K562 (cell line): ENCODE data around the gene B4GALNT3. TPM values are rescaled to one million over a fixed set of nuclear protein-coding genes. Genes with fewer than 3 reads are reported as not detected.

Experiments used
- ATAC-seq: fragments of 200-7000 bp; cut with Tn5 transposase; 3 replicates; pipeline ENCODE4 v1.9.1; 2020; ENCODE audit warnings: moderate library complexity
- BruUV-seq: library from RNA; stranded (reverse); fragments of 400-500 nt; replicated peaks from 2 replicates; lab custom pipeline; 2021; lab: Mats Ljungman, UMichigan
- CTCF ChIA-PET: fragments of 300-600 bp; formaldehyde crosslinking; extraction: SDS; loops from one replicate; lab custom pipeline; 2021; ENCODE audit warnings: low intra/inter-chr PET ratio; lab: Yijun Ruan, JAX
- POLR2A ChIA-PET: fragments of 300-600, 350-650 bp; sonication (Branson Sonifier 250); formaldehyde crosslinking; extraction: SDS; loops from one replicate; lab custom pipeline; 2021; ENCODE audit warnings: antibody characterized with exemption, inconsistent platforms; lab: Yijun Ruan, JAX
- DNase-seq, 4 experiments: peaks; one replicate each; pipeline versions ENCODE4 v3.0.0 to v3.0.0-alpha.2; 2011 to 2018; ENCODE audit warnings: low spot score in 3 of 4, mixed read lengths in 3 of 4; ENCODE audit errors: extremely low read depth in 1 of 4
- FAIRE-seq: peaks from 2 replicates; lab custom pipeline; 2011; peaks lifted over from hg19 to GRCh38; lab: Jason Lieb, UNC
- H2AFZ ChIP-seq: 2 replicates; pipeline ENCODE4 v1.6.0; 2011; ENCODE audit warnings: low read depth, low read length, control low read depth, inconsistent platforms
- H3K27ac ChIP-seq: fragments of 200-600 bp; 3 replicates; pipeline ENCODE4 v1.8.0; 2011; ENCODE audit warnings: low read depth, mild to moderate bottlenecking, control low read depth, inconsistent platforms, low read length, moderate library complexity, mixed read lengths; ENCODE audit errors: extremely low read depth
- H3K27me3 ChIP-seq, 2 experiments: fragments of 300-600 bp in 1 of 2; 2 replicates in 1 of 2; 3 replicates in 1 of 2; pipeline versions ENCODE4 v1.6.0 to v1.8.0; 2011; ENCODE audit warnings: inconsistent platforms in 2 of 2, low read length in 2 of 2, mild to moderate bottlenecking in 1 of 2, mixed read lengths in 1 of 2, moderate library complexity in 1 of 2; ENCODE audit not compliant: control insufficient read depth in 2 of 2, insufficient read depth in 2 of 2
- H3K36me3 ChIP-seq: fragments of 300-600 bp; 3 replicates; pipeline ENCODE4 v1.8.0; 2011; ENCODE audit warnings: mild to moderate bottlenecking, low read length, inconsistent platforms; ENCODE audit not compliant: control insufficient read depth, insufficient read depth
- H3K4me1 ChIP-seq, 2 experiments: fragments of 200-600 bp in 1 of 2; replicated peaks in 1 of 2; 2 replicates in 1 of 2; 3 replicates in 1 of 2; pipeline versions ENCODE4 v1.5.1 to v1.8.0; 2011; ENCODE audit warnings: inconsistent platforms in 2 of 2, low read length in 2 of 2, mild to moderate bottlenecking in 1 of 2, mixed read lengths in 1 of 2, moderate library complexity in 1 of 2; ENCODE audit not compliant: control insufficient read depth in 2 of 2, insufficient read depth in 2 of 2
- H3K4me2 ChIP-seq: 2 replicates; pipeline ENCODE4 v1.6.1; 2011; ENCODE audit warnings: low read length, control low read depth, inconsistent platforms, mixed read lengths; ENCODE audit not compliant: insufficient read depth
- H3K4me3 ChIP-seq: fragments of 200-600 bp; sonication (generic), shearing (Covaris generic); 2 replicates; pipeline ENCODE4 v1.5.1; 2016; ENCODE audit warnings: control low read depth, inconsistent platforms
- H3K79me2 ChIP-seq: fragments of 200-600 bp; 3 replicates; pipeline ENCODE4 v1.8.0; 2011; ENCODE audit warnings: low read length, inconsistent platforms; ENCODE audit not compliant: control insufficient read depth, insufficient read depth
- H3K9ac ChIP-seq, 2 experiments: 2 replicates each; pipeline versions ENCODE4 v1.6.0 to v1.6.1; 2011; ENCODE audit warnings: low read depth in 2 of 2, low read length in 2 of 2, control low read depth in 1 of 2, inconsistent platforms in 1 of 2, mild to moderate bottlenecking in 1 of 2, mixed read lengths in 1 of 2; ENCODE audit not compliant: insufficient read depth in 1 of 2
- H3K9me1 ChIP-seq: one replicate; pipeline ENCODE4 v1.6.0; 2011; ENCODE audit warnings: inconsistent platforms, mild to moderate bottlenecking, low read length, moderate library complexity; ENCODE audit not compliant: control insufficient read depth, insufficient read depth
- H3K9me3 ChIP-seq: replicated peaks from 2 replicates; pipeline ENCODE4 v1.5.1; 2011; ENCODE audit warnings: low read depth, low read length, inconsistent platforms; ENCODE audit not compliant: control insufficient read depth, insufficient read depth
- H4K20me1 ChIP-seq: replicated peaks from 2 replicates; pipeline ENCODE4 v1.6.1; 2011; ENCODE audit warnings: low read length, inconsistent platforms, mixed read lengths; ENCODE audit not compliant: control insufficient read depth, insufficient read depth
- BMI1 ChIP-seq: fragments of 150-350 bp; IDR thresholded peaks from 2 replicates; pipeline ENCODE4 v1.6.1; 2014; ENCODE audit warnings: low read length
- DPF2 ChIP-seq: fragments of 450-650 bp; IDR thresholded peaks from 2 replicates; pipeline ENCODE4 v1.6.1; 2016
- JUNB ChIP-seq: fragments of 450-650 bp; formaldehyde crosslinking; conservative IDR thresholded peaks from 2 replicates; pipeline ENCODE4 v1.4.0; 2020; ENCODE audit warnings: mild to moderate bottlenecking
- KDM1A ChIP-seq, 2 experiments: fragments of 450-650 bp; IDR thresholded peaks; 2 replicates each; pipeline ENCODE4 v1.6.1; 2016; ENCODE audit warnings: mild to moderate bottlenecking in 2 of 2
- MEF2D ChIP-seq: conservative IDR thresholded peaks from 2 replicates; pipeline ENCODE4 v1.6.1; 2016; ENCODE audit warnings: low read depth, missing genetic modification characterization, missing compliant biosample characterization
- SMARCA4 ChIP-seq: fragments of 450-650 bp; IDR thresholded peaks from 2 replicates; pipeline ENCODE4 v1.6.1; 2016
- TGIF2 ChIP-seq: sonication (generic); formaldehyde crosslinking; IDR thresholded peaks from 2 replicates; pipeline ENCODE4 v1.8.1; 2022; ENCODE audit warnings: mild to moderate bottlenecking, missing genetic modification reagents, moderate library complexity
- TSC22D4 ChIP-seq: fragments of 450-650 bp; IDR thresholded peaks from 2 replicates; pipeline ENCODE4 v1.6.1; 2016; ENCODE audit warnings: missing genetic modification characterization, missing biosample characterization, control low read depth
- ZFX ChIP-seq: sonication (generic); formaldehyde crosslinking; IDR thresholded peaks from 2 replicates; pipeline ENCODE4 v1.8.0; 2022; ENCODE audit warnings: mild to moderate bottlenecking, missing genetic modification reagents, moderate library complexity
- ZNF408 ChIP-seq: fragments of 250-450 bp; sonication (Bioruptor Pico); IDR thresholded peaks from 2 replicates; pipeline ENCODE4 v1.4.0; 2020; ENCODE audit warnings: low read depth, mild to moderate bottlenecking, moderate library complexity
- ZNF696 ChIP-seq: fragments of 250-450 bp; sonication (Bioruptor Pico); conservative IDR thresholded peaks from 2 replicates; pipeline ENCODE4 v1.4.0; 2020; ENCODE audit warnings: mild to moderate bottlenecking, moderate library complexity
- WGBS: fragments of 100-300 bp; shearing (Covaris generic); methylation state at CpG from one replicate; pipeline ENCODE4 v1.1.6; 2016; ENCODE audit warnings: low coverage, mixed read lengths; ENCODE audit not compliant: insufficient coverage; ENCODE audit errors: missing lambda C conversion rate; 5-methylcytosine and 5-hydroxymethylcytosine counted together
- in situ Hi-C: fragments of 300-500 bp; cut with MboI; formaldehyde crosslinking; loops from 4 replicates; pipeline ENCODE4 v1.15.0; 2018; ENCODE audit warnings: inconsistent platforms, mixed read lengths
- intact Hi-C: fragments of 100-400 bp; cut with micrococcal nuclease; formaldehyde crosslinking; loops from 2 replicates; pipeline ENCODE4 v1.14.2; 2022
- polyA plus RNA-seq, 8 experiments: library from polyadenylated mRNA; depleted of rRNA in 4 of 8; stranded (reverse) in 5 of 8; unstranded in 3 of 8; fragments of >200 nt; fragmentation: Nextera tagmentation in 2 of 8; fragmentation: Illumina TruSeq in 1 of 8; extraction: Ambion mirVana in 2 of 8; extraction: Trizol in 1 of 8; gene quantifications; 2 replicates each; pipeline versions ENCODE4 v1.2.1 to v1.2.3, GENCODE V29; 2011 to 2014; ENCODE audit warnings: inconsistent platforms in 1 of 8, missing spikeins in 1 of 8
- total RNA-seq, 7 experiments: library from RNA; depleted of rRNA in 6 of 7; stranded (reverse); fragments of >200 nt in 6 of 7; fragmentation: Illumina TruSeq in 2 of 7; extraction: Trizol in 2 of 7; gene quantifications; 2 replicates each; pipeline versions ENCODE4 v1.2.1 to v1.2.3, GENCODE V29; 2011 to 2021; ENCODE audit warnings: low replicate concordance in 1 of 7
- TF ChIP-seq, protein P1 (sequence below): conservative IDR thresholded peaks from 2 replicates; pipeline ENCODE4 v1.6.1; 2011; ENCODE audit warnings: low read depth, mild to moderate bottlenecking, low read length; ENCODE audit not compliant: control insufficient read depth
- TF ChIP-seq, protein P2 (sequence below): fragments of 250-450 bp; sonication (Bioruptor Pico); IDR thresholded peaks from 2 replicates; pipeline ENCODE4 v1.4.0; 2020; ENCODE audit warnings: mild to moderate bottlenecking, moderate library complexity
- TF ChIP-seq, protein P3 (sequence below): fragments of 250-450 bp; sonication (Bioruptor Pico); IDR thresholded peaks from 2 replicates; pipeline ENCODE4 v1.5.0; 2020; ENCODE audit warnings: mild to moderate bottlenecking, borderline replicate concordance
- TF ChIP-seq, protein P4 (sequence below): sonication (generic); formaldehyde crosslinking; IDR thresholded peaks from 2 replicates; pipeline ENCODE4 v1.8.0; 2022; ENCODE audit warnings: mild to moderate bottlenecking, low read depth, missing genetic modification reagents
- TF ChIP-seq, protein P5 (sequence below): sonication (generic); formaldehyde crosslinking; IDR thresholded peaks from 2 replicates; pipeline ENCODE4 v1.8.1; 2022; ENCODE audit warnings: missing genetic modification reagents

B4GALNT3 gene
- total and polyA plus RNA-seq, 9 of the 15 experiments (the other 6 are each of a cell fraction or from before 2014, with no cell fraction given): 0.04 to 0.36 (median 0.10) TPM; not detected in 6

DNA sequence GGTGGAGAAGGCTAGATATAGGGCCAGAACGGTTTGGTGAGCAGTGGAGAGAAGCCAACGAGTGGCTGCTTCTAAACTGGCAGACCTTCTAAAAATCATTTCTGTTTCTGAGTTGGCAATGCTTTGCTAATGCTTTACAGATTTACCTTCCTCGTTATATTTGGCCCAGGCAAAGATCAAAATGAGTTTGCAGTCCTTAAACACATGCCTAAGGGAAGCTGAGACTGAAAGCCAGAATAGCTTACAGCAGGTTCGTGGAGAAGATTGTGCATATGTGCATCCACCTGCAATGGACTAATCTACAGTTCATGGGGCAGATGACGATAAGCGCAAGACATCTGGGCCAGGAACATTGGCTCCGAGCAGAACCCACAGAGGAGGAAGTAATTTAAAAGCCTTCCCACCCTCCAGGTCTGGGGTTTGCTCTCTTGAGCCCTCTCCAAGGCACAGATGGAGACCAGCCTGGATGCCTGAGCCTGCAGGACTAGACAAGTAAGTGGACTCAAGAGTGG, 104.1 kb downstream of the B4GALNT3 start:
- 0 out of 2 replicates have a peak, but pooled peaks cover 5% of the 10 kb centered on the region for H4K20me1 ChIP-seq
- no peak overlapping the region for H3K4me2 ChIP-seq
- BruUV-seq: no TSS peak
- peaks cover 19 to 22% of the 10 kb centered on the region in 2 experiments; a peak in 4 of 5 replicates for H3K27me3 ChIP-seq
- H3K4me1 ChIP-seq: peaks cover 12 to 37% of the 10 kb centered on the region in 2 experiments; a peak in 4 of 5 replicates
- intact Hi-C loops: no loop called here
- no peaks in the 10 kb centered on the region for H3K9me1 ChIP-seq
- no peaks in the 10 kb centered on the region for H3K36me3 ChIP-seq
- H3K27ac ChIP-seq: no peak overlapping the region
- ChIA-PET POLR2A (interaction anchor here (0.7 kb wide), 1 partner anchor 13 kb away, joined by 3 read pairs; no protein-coding TSS in a partner anchor), CTCF (no interaction called here)
- H3K9ac ChIP-seq: no peak overlapping the region
- no peak overlapping the region for H3K4me3 ChIP-seq
- ATAC-seq (no peak), DNase-seq (no peak), FAIRE-seq (no peak)
- 22% methylated on average over 4 of the region's 7 CpGs for WGBS
- no peak overlapping the region for H2AFZ ChIP-seq
- in situ Hi-C loops: loop anchor here (10.0 to 25.0 kb wide), 2 partner anchors 511 to 1023 kb away; partner anchors contain the start of gene FBXL14
- no peaks in the 10 kb centered on the region for H3K79me2 ChIP-seq
- H3K9me3 ChIP-seq: no peaks in the 10 kb centered on the region
- TF ChIP-seq TGIF2 (no peak), ZNF408 (CRISPR knock-in tag) (no peak), TSC22D4 (no peak), SMARCA4 (no peak), ZFX (CRISPR knock-in tag) (no peak), BMI1 (no peak), JUNB (CRISPR knock-in tag) (no peak), MEF2D (tag) (no peak), DPF2 (no peak), KDM1A (IDR thresholded peaks at IDR 0.05) (no peak), ZNF696 (CRISPR knock-in tag) (no peak)
- TF ChIP-seq, protein P1, sequence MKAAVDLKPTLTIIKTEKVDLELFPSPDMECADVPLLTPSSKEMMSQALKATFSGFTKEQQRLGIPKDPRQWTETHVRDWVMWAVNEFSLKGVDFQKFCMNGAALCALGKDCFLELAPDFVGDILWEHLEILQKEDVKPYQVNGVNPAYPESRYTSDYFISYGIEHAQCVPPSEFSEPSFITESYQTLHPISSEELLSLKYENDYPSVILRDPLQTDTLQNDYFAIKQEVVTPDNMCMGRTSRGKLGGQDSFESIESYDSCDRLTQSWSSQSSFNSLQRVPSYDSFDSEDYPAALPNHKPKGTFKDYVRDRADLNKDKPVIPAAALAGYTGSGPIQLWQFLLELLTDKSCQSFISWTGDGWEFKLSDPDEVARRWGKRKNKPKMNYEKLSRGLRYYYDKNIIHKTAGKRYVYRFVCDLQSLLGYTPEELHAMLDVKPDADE: no peak
- TF ChIP-seq, protein P2, sequence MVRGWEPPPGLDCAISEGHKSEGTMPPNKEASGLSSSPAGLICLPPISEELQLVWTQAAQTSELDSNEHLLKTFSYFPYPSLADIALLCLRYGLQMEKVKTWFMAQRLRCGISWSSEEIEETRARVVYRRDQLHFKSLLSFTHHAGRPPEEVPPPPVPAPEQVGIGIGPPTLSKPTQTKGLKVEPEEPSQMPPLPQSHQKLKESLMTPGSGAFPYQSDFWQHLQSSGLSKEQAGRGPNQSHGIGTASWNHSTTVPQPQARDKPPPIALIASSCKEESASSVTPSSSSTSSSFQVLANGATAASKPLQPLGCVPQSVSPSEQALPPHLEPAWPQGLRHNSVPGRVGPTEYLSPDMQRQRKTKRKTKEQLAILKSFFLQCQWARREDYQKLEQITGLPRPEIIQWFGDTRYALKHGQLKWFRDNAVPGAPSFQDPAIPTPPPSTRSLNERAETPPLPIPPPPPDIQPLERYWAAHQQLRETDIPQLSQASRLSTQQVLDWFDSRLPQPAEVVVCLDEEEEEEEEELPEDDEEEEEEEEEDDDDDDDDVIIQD (CRISPR knock-in tag): no peak
- TF ChIP-seq, protein P3, sequence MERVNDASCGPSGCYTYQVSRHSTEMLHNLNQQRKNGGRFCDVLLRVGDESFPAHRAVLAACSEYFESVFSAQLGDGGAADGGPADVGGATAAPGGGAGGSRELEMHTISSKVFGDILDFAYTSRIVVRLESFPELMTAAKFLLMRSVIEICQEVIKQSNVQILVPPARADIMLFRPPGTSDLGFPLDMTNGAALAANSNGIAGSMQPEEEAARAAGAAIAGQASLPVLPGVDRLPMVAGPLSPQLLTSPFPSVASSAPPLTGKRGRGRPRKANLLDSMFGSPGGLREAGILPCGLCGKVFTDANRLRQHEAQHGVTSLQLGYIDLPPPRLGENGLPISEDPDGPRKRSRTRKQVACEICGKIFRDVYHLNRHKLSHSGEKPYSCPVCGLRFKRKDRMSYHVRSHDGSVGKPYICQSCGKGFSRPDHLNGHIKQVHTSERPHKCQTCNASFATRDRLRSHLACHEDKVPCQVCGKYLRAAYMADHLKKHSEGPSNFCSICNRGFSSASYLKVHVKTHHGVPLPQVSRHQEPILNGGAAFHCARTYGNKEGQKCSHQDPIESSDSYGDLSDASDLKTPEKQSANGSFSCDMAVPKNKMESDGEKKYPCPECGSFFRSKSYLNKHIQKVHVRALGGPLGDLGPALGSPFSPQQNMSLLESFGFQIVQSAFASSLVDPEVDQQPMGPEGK (CRISPR knock-in tag): no peak
- TF ChIP-seq, protein P4, sequence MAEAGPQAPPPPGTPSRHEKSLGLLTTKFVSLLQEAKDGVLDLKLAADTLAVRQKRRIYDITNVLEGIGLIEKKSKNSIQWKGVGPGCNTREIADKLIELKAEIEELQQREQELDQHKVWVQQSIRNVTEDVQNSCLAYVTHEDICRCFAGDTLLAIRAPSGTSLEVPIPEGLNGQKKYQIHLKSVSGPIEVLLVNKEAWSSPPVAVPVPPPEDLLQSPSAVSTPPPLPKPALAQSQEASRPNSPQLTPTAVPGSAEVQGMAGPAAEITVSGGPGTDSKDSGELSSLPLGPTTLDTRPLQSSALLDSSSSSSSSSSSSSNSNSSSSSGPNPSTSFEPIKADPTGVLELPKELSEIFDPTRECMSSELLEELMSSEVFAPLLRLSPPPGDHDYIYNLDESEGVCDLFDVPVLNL (CRISPR knock-in tag): no peak
- TF ChIP-seq, protein P5, sequence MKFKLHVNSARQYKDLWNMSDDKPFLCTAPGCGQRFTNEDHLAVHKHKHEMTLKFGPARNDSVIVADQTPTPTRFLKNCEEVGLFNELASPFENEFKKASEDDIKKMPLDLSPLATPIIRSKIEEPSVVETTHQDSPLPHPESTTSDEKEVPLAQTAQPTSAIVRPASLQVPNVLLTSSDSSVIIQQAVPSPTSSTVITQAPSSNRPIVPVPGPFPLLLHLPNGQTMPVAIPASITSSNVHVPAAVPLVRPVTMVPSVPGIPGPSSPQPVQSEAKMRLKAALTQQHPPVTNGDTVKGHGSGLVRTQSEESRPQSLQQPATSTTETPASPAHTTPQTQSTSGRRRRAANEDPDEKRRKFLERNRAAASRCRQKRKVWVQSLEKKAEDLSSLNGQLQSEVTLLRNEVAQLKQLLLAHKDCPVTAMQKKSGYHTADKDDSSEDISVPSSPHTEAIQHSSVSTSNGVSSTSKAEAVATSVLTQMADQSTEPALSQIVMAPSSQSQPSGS (CRISPR knock-in tag): no peak
